GM18909 (cell line): ENCODE results near the gene OLFM1.

Experiments used
- ATAC-seq: cut with Tn5 transposase; IDR thresholded peaks from one replicate; pipeline ENCODE4 v1.9.1; 2021; ENCODE audit warnings: mild to moderate bottlenecking; ENCODE audit not compliant: unreplicated experiment, poor library complexity

OLFM1 gene

DNA sequence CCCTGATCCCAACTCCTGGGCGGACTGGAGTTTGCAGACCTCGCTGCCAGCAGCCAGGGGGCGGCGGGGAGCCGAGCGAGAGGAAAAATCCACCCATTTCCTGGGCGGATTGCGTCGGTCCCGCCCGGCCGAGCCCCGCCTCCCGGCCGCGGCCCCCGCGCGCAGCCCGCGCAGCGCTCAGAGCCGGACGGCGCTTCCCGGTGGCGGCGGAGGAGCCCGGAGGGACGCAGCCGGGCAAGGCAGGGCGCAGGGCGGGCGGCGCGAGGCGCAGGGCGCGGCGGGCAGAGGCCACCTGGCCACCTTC, at the start of gene OLFM1:
Gene OLFM1 (plus strand): TSS at position 180 of the 304 bp plus-strand sequence. CDS start 322 bp downstream, outside the sequence.
- ATAC-seq: no peak

DNA sequence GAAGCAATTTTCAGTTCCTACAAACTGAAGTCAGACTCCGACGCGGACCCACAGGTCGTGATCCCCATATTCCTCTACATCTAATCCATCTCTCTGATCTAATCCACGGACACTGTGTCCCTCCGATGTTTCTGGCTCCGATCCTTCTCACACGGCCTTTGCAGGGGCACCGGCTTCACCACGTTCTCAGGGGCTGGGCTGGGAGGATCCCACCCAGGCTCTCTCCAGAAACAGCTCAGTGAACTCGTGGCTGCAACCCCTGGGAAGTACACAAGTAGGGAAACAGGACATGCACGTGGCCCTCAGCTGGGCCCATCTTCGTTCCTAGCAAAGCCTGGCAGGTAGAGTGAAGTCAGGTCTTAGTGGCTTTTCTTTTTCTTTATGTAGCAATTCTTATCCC, 49.1 kb upstream of the OLFM1 start:
- ATAC-seq: no peak

DNA sequence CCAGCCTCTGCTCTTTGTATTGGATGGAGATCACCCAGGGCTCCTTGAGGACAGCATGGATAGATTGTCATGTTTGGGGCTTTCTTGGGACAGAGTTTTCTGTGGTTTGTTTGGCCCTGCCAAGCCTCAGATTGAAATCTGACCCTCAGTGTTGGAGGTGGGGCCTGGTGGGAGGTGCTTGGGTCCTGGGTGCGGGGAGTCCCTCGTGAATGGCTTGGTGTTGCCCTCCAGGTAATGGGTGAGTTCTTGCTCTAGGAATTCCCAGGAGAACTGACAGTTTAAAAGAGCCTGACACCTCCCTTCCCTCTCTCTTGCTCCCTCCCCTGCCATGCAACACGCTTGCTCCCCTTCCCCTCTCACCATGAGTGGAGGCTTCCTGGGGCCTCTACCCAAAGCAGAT, 48.6 kb upstream of the OLFM1 start:
- no peak for ATAC-seq

DNA sequence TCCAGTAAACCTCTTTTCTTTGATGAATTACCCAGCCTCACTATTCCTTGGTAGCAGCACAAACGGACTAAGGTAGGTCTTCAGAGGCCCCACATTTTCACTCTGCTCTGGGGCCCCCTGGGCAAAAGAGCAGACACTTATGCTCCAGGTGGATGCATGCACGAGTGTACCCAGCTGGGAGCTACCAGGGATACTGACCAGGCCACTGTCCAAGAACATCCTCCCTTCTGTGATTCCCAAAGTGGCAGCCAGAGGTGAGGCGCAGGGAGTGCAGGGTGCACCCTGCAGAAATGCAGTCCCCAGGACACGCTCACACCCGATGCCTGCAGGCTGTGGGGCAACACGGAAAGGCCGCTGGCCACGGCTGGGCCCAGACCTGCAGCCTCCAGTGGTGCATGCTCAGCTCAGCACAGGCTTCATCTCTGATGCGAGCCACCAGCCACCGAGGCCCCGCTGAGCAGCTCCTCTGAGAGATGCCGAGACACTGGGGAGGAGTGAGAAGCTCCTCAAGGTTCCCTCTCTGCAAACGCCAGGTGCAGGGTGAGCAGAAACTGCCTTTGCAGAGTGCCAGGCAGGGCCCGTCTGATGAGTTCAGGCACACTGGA, 48.1 kb upstream of the OLFM1 start:
- ATAC-seq: no peak

DNA sequence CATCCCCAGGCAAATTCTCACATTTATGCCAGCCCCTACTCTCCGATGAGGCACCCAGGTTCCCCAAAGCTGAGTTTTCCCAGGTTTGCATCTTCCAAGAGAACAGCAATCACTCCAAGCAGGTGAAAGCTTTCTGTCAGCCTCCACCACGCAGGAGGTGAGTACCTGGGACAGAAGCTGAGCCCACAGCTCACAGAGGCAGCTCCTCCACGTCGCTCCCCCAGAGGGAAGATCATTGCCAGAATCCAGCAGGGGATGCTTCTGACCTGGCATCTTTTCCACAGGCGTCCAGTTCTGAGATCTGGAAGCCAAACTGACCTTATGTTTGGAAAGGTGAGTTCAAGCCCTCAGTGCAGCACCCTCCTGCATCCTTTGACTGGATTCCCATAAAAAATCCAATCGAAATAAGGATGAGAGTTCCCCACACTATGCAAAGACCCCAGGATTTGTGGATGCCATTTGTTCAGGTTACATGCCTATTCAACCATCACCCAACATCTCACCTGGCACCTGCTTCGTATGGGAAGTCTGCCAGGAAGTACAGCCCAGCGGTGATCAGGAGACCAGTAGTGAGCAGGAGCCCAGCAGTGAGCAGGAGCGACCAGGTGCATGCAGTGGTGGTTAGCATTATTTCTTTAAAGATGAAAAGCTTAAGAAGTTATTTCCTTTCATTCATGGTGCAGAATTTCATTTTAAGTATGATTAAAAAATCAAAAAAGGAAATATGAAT, 47.4 kb upstream of the OLFM1 start:
- ATAC-seq: no peak

DNA sequence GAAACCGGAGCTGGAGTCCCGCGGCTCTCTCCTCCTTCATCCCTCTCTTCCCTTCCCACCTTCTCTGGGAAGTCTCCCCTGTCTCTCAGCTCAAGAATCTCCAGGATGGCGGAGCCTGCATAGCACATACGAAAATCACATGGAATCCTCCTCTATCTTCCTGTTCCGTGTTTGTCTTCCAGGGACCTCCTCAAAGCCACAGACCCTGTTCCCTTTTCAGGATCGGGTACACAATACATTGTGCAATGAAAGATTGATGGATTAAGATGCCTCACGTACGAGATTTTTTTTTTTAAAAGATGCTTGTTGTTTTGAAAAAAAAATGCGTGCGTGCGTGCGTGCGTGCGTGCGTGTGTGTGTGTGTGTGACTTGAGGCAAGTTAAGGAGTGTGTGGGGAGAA, 46.6 kb upstream of the OLFM1 start:
- no peak for ATAC-seq

DNA sequence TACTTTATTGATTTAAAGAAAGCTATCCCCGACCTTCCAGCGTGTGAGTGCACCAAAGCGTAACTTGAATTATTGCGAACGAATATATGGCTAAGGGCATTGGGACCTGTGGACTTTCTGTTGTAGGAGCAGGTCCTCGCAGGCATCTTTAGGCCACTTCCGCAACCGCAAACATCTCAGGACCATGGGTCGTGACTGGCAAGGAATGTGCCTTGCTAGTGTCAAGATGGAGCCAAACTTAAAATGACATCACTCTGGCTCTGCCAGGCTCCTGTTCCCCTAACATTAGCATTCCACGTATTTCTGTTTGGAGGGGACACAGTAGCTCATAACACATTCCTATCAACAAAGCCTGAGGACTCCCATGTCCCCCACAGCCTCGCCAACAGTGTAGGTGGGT, 44.1 kb upstream of the OLFM1 start:
- no peak for ATAC-seq

DNA sequence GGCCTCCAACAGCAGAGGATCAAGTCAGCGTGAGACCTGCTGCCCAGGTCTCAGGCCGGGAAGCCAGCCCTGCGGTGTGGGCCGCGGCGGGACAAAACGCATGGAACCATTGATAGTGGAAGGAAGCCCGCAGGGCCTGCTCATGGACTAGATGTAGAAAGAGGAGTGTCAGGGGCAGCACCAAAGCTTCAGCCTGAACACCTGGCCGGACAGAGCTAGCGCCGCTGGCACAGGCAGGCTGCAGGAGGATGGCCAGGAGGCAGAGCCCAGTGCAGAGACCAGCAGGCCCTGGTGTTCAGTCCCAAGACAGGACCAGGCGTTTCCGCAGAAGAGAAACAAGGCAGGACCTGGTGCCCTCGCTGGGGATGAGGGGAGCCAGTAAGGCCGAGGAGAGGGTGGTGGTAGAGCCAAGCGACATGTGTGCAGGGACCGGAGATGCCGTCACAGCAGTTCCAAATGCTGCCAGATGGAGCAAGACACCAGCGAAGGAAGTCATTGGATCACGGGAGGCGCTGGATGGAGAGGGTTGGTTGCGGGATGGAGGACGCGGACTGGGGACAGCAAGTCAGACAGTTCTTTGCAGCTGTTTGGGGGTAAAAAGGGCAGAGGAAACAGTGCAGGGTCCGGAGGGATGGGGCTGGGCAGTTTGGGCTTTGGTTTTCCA, 42.1 kb upstream of the OLFM1 start:
- ATAC-seq: no peak

DNA sequence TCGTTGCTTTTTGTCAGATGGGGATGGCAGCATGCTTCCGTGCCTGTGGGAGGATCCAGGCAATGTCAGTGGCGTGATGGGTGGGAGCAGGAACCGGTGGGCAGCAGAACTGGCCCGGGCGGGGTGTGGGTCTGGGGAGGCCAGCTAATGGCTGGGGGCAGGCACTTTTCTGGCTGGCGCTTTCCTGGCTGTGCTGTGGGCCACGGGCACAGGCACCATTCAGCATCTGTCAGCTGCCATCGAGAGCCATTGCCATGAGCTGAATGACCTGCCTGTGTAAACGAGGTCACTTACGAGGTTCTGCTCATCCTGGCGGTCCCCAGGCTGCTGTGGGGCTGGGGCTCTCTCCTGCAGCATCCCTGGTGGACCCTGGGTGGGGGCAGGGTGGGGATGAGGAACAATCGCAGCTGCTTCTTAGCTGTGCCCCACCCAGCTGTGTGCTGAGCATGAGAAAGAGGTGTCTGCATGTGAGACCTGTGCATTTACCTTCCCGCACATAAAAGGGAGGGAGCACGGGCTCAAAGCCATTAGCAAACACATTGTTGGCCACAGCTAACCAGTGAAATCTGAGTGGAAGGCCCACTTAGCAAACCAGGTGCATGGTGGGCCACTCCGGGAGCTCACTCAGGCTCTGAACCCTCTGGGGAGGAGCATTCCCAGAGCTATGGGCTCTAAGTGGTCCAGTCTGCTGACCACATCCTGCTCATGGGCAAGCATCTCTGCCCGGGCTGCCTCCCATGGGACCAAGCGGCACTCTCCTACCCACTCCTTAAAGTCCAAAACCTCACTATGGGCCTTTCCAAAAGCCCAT, 41.3 kb upstream of the OLFM1 start:
- no peak for ATAC-seq

DNA sequence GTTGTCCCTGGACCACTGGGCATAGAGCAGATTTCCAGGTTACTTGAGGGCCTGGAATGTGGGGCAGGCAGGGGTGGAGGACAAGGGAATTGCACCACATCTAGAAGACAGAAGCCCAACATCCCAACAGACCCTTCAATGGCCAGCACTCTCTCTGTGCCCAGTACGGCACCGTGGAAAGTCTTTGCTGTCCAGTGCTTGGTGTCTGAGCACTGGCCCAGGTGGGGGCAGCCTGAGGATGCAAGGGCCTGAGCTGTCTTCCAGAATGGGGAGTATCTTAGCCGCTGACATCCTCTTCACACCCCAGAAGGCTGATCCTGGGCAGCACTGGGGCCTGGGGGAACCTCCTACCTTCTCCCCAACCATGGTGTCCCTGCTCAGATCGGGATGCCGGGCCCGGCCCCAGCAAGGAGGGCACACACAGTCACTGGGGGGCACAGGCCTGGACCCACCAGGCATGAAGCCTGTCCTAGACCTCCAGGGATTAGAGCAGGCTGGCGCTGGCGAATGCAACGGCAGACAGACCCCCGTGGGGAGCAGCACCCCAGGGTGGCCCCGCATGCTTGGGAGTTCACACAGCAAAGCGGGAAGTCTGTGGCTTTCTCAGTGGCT, 40.6 kb upstream of the OLFM1 start:
- no peak for ATAC-seq

DNA sequence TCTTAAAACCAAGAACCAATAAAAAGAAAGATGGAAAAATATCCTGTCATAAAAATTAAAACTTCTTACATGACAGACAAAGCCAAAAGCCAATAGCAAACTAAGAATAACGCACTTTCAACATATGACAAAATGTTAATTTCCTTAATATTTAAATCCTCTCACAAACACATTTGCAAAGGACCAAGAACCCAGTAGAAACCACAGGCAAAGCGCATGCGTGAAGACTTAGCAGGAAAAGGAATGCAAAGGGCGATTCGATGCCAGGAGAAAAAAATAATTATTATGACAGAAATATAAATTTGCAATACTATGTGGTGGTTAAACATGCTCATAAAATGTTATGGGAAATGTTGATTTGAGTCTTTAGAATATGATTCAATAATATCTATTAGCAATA, 39.9 kb upstream of the OLFM1 start:
- ATAC-seq: no peak

DNA sequence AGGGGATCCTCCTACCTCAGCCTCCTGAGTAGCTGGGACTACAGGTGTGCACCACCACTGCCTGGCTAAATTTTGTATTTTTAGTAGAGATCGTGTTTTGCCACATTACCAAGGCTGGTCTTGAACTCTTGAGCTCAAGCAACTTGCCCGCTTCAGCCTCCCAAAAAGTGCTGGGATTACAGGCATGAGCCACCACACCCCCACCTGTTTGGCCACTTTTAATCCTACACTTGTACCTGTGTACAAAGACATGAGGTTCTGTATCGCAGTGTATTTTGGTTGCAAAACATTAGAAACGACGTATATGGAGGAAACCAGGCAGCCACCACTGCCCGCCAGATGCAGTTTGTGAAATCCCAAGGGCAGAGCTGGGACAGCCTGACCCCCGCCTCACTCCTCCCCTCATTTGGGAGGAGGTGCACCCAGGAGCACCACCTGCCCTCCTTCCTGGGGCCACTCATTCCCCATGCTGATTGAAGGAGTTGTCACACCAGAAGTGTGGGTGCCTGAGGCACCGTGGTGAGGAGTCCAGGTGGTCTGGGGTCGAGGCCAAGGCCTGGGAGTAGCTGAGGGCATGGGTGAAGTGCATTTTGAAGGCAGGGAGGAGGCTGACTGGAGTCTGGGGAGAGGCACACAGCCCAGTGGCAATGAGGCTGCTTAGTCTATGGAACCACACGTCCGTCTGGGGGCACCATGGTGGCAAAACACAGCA, 39.3 kb upstream of the OLFM1 start:
- ATAC-seq: no peak

DNA sequence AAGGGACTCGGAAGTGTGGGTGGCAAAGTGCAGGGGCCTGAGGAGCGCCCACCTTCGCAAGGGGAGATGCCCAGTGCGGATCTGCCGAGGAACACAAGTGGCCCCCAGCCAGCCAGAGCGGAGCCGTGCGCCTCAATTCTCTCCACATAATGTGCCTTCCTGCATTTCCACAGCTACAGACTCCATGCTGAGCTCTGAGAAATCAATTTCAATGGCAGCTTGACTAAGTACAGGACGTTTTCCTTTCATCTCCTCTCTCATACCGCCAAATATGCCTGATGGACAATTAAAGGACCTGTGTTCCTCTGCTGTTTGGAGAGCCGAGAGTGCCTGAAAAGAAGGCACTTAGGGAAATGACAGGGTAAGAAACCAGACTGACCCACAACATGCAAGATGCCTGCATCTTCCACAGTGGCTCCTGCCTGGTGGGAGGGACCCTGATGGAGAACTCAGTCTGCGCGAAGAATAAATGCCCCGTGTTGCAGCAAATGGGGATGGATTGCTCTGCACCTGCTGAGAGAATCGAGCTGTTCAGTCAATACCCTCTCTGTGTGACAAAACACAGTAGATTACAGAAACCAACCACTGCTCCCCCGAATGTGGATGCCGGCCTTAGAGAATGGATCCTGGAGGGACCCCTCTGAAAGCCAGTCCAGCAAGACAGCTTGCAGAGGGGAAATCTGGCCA, 38.6 kb upstream of the OLFM1 start:
- ATAC-seq: no peak

DNA sequence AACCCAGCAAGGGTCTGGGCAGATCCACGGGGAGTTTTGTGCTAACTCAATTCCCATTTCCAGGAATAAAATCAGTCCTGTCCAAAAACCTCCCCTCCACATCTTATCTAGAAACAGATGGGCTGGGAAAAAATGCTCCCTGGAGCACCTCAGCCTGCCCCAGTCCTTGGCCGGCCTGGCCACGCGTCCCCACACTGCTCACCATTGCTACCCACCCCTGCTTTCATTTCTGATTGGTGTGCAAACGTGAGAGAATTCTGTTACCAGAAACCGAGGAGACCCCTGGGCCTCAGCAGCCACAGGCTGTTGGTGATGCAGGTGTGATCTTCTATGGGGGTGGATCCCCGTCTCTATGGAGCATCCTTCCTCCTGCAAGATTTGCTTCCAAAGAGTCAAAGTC, 38.0 kb upstream of the OLFM1 start:
- no peak for ATAC-seq

DNA sequence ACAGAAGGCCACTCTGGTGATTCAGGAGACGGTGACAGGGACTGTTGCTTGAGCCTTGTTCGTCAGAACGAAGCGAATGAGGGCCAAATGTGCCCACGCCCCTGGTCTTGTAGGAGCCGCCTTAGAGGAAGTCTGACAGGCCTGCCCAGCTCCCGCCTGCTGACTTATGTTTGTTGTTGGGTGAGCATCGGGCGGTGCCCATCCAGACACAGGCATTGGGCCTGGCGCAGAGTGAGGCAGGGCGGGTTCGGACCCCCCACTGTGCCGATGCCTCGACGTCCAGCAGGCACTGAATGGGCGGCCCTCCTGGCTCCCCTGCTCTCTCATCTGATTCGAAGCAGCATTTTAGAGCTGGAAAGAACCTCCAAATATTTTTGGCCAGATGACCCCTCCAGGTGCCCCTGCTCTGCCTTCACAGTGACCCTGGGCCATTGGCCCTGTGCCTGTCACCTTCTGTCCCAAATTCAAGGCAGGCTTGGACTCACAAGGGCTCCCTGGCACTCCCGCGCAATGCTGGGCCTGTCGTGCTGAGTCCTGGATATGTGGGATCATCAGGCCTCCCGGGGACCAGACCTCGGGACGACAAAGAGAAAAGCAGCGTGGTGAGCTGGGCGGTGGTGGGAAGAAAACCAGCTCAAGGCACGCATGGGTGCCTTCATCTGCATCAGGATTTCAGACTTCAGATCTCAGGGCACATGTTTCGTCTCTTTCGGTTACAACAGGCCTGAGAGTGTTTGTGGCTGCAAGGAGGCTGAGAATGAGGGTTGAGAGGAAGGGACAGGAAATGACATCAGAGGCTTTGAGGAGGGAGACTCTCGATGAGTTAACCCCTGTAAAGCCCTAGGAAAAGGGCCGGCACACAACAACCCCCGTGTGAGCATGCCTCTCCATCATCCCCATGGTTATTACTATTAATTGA, 37.1 kb upstream of the OLFM1 start:
- ATAC-seq: no peak

DNA sequence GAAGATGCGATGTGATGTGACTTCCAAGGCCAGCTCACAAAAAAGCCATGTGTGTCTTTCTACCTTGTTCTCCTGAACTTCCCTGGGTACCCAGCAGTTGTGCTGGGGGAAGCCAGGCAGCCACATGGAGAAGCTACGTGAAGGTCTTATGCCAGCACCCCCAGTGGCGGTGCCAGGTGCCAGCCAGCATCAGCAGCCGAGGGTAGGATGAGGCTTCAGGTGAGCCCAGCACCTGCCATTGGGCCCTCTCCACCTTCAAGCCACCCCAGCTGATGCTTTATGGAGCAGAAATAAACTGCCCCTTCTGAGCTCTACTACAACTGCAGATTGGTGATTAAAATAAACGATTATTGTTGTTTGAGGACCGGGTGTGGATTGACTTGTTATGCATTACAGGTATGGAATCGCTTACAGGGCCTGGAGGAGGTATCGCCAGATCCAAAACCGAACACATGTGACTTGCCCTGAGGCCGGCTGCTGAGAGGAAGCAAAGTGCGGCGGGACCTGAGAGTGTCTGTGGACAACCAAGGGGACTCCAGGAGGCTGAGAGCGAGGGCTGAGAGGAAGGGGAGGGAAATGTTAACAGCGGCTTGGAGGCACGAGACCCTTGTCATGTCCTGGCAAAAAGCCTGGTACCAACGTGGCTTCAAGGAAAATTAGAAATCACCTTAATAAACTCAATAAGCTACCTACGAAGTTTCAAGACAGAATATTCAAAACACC, 36.0 kb upstream of the OLFM1 start:
- ATAC-seq: no peak

DNA sequence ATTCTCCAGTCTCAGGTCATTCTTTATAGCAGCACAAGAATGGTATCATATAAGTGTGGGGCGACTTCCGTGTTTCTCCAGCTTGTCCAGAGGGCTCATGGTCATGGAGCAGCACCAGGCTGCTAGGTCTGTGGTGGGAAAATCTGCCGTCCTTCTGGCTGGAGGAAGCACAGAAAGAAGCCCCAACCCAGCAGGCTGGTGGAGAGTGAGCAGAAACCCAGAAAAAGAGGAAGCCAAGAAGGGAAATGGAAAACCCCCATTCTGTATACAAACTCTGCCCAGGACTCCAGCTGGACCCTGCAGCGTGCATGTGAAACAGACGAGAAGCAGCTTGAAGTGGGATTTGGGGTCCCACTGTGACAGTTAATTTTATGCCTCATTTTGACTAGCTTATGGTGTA, 34.3 kb upstream of the OLFM1 start:
- no peak for ATAC-seq

DNA sequence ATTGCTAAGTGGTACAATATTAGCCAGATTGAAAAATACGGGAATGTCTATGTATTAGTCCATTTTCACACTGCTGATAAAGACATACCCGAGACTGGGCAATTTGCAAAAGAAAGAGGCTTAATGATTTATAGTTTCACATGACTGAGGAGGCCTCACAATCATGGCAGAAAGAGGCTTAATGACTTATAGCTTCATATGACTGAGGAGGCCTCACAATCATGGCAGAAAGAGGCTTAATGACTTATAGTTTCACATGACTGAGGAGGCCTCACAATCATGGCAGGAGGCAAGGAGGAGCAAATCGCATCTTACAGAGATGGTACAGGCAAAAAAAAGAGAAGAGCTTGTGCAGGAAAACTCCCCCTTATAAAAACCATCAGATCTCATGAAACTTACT, 32.3 kb upstream of the OLFM1 start:
- no peak for ATAC-seq
